Activated CD4-positive, CD25-positive, alpha-beta regulatory T cell (primary cell): ENCODE data around the gene VPS8.
A peak's percentile ranks its signal among the peaks of the same experiment; 100 is the strongest.

ENCODE experiments used
- DNase-seq, 4 experiments: peaks; one replicate each; lab custom pipeline; 2025; lab: John Stamatoyannopoulos, UW

The VPS8 gene, protein sequence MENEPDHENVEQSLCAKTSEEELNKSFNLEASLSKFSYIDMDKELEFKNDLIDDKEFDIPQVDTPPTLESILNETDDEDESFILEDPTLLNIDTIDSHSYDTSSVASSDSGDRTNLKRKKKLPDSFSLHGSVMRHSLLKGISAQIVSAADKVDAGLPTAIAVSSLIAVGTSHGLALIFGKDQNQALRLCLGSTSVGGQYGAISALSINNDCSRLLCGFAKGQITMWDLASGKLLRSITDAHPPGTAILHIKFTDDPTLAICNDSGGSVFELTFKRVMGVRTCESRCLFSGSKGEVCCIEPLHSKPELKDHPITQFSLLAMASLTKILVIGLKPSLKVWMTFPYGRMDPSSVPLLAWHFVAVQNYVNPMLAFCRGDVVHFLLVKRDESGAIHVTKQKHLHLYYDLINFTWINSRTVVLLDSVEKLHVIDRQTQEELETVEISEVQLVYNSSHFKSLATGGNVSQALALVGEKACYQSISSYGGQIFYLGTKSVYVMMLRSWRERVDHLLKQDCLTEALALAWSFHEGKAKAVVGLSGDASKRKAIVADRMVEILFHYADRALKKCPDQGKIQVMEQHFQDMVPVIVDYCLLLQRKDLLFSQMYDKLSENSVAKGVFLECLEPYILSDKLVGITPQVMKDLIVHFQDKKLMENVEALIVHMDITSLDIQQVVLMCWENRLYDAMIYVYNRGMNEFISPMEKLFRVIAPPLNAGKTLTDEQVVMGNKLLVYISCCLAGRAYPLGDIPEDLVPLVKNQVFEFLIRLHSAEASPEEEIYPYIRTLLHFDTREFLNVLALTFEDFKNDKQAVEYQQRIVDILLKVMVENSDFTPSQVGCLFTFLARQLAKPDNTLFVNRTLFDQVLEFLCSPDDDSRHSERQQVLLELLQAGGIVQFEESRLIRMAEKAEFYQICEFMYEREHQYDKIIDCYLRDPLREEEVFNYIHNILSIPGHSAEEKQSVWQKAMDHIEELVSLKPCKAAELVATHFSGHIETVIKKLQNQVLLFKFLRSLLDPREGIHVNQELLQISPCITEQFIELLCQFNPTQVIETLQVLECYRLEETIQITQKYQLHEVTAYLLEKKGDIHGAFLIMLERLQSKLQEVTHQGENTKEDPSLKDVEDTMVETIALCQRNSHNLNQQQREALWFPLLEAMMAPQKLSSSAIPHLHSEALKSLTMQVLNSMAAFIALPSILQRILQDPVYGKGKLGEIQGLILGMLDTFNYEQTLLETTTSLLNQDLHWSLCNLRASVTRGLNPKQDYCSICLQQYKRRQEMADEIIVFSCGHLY (N-terminal part only)

DNA sequence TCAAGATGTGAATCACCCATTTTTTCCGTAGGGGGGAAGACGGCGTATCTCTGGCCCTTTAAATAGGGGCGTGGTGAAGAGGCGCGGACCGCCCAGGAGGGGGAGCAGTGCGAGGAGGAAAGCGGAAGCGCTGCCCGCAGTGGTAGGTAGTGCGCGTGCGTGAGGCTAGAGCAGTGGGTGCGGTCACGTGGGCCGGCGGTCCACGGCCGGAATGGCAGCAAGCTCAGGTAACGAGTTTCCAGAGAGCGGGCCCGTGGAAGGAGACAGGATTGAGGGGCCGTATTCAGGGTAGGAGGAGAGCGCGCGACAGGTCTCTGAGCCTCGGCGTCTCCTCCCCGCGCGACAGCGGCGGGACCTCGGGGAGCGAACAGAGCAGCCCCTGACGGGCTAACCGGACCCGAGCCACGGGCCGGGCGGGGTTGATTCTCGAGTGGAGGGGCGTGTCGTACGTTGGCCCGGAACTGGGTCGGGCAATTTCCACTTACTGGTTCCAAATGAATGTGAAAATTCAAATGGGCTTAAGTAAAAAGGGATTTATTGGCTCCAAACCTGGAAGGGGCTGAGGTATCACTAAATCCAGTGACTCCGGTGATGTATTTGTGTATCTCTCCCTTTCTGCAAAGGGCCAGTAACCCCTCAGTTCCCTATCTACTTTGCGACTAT lies at the start of gene VPS8:
Gene VPS8 (plus strand): TSS at position 168 of the 663 bp plus-strand sequence. CDS start 12,467 bp downstream, outside the sequence.
- DNase-seq, result peak; percentile 89 to 94 (median 92)

DNA sequence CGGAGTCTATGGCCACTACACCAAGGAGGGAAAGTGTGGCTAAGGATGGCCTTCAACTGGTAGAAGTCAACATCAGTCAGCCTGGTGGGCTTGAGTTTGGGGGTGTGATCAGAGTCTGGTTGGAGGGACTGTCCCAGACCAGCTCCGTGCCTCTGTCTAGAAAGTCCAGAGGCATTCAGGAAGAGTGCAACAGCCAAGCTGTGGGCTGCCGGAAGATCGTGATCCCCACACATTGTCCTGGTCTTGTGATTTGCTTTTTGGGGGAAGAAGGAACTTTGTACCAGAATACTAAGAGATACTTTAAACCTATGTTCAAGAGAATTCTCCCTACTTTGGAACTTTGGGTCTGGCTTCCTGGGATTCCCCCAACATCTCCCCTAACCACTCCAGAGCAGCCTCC lies 47.8 kb upstream of the VPS8 start:
- DNase-seq, result no peak

DNA sequence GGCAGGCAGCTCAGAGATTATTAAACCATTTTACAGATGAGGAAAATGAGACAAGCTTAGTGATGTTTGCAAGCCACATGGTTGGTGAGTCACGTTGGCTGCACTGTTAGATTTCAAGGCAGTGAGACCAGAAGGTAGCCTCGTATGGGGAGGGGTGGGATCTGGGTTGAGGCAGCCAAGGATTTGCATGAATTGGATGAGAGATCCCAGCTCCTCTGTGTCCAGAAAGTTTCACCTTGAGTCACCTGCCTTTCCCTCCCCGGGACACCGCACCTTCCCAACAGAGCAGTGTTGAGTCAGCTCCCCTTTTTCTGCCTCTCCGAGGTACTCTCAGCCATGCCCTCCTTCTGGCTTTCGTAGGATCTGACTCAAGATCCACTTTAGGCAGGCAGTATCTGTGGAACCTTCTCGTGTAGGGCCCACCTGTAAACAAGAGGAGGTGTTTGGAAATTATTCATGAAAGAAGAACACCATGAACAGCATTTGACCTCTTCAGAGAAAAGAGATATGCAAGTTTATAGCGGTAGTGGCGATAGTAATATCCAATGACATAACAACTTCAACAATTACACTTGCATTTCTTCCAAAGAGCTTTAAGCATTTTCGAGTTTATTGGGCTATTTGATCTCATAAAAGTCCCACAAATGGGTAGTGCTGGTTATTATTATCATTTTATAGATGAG lies 46.8 kb upstream of the VPS8 start:
- no peak for DNase-seq

DNA sequence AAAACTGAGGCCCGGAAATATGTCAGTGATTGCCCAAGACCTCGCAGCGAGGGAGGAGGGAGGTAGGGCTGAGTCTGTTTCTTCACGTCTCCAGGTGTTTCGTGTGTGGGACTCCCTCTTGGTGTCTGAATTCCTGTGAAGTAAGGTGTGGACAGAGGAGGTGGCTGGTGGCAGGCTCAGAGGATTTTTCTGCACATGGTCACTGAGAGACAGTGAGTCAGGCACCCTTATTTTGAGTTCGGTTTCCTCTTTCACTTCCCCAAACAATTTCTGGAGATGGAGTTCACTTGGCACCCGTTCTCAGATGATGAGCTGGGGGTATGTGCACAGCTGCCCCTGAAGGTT lies 46.3 kb upstream of the VPS8 start:
- no peak for DNase-seq

DNA sequence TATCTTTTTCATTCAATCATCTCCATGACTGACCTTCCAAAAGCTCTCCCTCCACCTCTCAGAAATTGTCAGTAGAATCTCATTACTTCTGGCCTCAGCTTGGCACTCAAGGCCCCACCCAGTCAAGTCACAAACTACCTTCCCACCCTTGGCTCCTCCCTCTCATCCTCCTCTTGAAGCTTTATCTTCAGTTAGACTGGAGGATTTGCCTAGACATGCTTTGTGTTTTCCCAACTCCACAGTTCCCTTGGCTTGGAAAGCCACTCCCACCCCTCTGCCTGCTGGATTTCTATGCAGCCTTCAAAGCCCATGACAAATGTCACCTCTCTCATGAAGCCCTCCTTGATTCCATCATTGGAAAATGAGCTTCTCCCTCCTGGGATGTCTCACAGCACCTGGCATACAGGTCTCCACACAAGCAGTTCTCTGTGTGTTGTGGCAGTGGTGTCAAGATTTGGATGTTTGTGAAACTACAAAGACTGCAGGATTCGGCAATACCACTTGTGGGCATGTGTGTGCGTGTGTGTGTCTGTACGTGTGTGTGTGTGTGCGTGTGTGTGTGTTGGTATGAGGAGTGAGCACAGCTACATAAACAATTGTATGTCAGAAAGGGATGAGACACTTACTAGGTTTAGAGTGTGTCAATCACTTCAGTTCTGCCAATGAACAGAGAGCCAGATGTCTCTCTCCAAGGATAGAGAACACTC lies 45.3 kb upstream of the VPS8 start:
- DNase-seq, result no peak

DNA sequence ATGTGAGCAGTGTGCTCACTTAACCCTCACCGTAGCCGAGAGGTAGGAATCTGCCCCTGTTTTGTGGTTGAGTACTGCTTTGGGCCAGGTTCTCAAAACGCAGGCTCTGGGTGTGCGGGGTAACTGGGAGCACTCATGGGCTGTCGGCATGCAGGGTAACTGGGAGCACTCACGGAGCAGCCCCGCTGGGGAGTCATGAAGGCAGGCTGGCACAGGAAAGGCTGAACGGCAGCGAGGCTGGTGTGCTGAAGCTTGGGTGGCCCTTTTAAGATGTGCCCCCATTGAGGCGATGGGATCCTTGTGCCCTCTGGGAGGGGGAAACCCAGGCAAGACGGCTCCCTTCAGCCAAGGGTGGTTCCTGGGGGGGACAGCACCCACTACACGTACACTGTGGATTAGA lies 44.6 kb upstream of the VPS8 start:
- DNase-seq, result no peak

DNA sequence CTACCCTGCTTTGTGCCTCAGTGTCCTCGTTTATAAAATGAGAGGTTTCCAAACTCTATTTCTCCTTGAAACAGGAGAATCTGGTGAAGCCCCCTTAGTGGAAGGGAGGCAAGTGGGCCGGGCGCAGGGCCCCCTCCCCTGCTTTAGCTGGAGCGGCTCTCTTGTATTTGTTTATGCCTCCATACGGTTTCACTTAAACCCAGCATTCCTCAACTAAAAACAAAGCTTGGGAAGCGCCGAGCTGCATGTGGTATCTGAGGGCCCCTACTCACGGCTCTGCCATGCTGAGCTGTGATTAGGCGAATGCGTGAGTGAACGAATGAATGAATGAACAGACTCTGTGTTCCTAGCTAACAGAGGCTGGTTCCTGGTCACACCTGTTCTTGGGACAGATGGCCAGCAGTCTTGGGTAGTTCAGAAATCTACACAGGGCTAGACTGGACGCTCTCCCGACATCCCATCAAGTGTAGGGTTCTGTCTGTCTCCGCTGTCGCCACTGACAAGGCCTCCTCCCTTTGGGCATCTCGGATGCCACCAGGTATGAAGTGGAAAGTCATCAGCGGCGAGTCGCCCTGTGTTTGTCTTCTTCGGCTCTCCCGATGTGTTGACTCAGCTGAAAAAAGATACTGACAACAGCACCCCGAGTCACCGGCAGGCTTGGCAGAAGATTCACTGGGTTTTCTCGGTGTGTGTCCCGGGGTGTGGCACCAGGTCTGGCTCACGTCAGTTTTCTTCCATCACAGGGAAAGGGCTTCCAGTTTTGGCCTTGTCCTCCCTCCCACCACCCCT lies 42.4 kb upstream of the VPS8 start:
- DNase-seq, result no peak

DNA sequence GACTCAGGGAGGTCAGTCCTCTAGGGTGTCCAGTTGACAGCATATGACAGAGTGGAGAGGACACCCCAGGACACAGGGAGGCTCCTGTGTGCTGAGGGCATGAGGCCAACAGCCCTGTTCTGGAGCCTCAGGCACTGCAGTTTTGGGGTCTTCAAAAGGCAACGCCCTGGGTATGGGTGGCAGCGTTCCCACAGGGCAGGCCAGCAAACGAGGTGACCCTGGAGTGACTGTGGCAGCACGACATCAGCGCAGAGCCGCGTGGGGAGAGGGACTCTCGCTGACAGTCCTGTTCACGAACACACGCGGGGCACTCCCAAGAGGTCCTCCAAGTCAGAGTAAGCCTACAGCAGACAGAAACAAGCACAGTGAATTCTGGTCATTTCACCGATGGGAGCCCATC lies 41.4 kb upstream of the VPS8 start:
- DNase-seq, result no peak

DNA sequence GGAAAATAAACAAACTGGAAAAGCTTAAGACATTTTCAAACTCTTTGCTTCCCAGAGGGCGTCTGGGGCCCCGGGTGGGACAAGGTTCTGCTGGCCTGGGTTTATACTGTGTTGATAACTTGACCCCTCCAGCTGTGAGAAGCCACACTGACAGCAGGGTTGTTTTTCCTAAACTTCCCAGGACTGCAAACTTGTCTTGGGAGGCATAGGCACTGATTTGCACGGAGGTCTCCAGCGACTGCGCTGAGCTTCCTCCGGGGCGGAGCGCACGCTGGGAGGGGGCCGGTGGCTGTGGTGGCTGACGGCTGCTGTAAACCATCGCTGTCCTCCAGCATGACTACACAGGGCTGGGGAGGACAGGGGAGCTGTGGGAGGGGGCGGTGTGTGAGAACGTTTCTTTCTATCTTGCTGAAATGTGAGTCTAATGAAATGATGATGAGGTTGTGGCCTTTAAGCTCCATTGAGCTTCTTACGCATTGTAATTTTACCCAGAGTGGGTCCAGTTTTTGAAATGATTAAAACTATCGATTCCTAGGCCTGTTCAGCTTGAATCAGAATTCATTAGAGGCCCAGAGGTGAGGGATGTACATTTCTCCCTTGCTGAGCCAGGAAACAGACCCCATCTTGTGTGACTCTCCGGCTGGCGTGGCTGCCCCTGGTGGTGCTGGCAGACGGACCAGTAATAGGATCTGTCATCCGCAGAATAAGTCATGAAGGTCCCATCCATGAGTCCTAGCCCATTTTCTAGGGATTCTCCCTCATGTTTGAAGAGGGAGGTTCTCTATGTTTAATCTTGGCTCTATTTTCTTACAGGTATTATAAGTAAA lies 40.5 kb upstream of the VPS8 start:
- DNase-seq, result no peak

DNA sequence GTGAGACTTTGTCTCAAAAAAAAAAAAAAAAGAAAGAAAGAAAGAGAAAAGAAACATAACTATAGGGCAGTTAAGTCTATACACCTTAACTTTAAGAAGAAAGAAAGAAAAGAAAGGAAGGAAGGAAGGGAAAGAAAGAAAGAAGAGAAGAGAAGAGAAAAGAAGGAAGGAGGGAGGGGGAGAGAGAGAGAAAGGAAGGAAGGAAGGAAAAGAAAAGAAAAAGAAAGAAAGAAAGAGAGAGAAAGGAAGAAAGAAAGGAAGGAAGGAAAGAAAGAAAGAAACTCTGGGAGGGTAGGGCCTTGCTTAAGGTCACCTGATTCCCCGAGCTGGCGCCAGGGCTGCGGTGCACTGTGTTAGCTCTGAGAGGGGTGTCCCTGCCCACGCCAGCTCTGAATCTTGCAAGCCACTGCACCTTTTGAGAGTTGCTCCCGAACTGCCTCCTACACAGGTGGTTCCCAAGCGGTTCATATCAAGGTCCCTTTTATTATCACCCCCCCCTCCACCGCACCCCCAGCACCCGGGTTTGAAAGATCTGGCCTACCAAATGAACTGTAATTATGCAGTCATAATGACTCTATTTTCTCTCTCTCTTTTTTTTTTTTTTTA lies 39.2 kb upstream of the VPS8 start:
- DNase-seq, result no peak

DNA sequence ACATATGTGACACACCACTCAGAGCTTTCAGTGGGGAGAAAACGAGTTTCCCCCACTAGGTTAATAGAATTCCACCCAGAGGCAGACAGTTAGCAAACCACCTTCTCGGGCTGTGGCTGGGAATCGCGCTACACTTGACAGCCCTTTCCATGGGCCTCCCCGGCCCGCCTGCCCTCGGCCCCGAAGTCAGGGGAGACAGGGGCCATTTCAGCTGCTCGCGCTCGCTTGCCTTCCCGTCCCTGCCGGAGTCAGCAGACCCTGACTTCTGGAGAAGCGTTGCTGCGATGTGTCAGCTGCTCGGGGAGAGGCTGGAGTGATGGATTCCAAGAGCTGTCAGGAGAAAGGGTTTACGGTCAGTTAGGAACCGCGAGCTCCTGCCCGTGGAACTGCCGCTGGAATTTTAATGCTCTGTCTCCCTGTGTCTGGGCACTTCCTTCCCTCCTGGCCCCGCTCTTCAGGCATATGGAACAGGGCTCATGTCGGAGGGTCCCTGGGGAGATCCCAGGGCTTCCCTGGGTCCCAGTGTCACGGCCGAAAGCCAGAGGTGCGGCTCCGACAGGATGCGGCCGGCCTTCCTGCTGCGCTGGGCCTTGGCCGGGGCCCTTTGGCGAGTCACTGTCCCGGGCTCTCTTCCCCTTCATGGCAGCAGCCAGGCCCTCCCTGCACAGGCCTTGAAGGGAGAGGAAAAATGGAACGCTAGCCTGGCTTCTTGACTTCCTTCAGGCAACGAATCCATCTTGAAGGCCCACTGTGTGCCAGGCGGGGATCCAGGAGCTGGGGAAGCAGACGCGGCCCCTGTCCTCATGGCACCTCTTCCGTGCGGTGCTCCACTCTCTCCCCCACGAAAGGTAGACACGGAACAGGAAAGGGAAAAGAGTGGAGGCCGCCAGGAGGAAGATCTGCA lies 38.4 kb upstream of the VPS8 start:
- DNase-seq, result no peak

DNA sequence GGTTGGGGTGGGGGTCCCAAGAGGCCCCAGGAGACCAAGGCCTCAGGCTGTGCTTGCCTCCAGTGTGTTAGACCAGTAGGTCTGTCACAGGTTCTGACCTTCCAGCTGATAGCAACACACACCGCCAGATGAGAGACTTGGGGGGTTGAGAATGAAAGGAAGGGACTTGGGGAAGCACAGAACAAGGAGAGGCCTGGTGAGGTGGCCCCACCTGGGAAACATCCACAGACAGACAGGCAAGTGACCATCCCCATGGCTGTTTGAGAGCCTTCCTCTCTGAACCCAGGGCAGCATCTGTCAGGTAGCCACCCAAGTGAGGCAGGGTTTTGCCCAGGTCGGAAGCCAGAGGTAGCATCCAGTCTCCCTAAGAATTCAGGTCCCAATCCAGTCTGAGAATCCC lies 35.0 kb upstream of the VPS8 start:
- no peak for DNase-seq

DNA sequence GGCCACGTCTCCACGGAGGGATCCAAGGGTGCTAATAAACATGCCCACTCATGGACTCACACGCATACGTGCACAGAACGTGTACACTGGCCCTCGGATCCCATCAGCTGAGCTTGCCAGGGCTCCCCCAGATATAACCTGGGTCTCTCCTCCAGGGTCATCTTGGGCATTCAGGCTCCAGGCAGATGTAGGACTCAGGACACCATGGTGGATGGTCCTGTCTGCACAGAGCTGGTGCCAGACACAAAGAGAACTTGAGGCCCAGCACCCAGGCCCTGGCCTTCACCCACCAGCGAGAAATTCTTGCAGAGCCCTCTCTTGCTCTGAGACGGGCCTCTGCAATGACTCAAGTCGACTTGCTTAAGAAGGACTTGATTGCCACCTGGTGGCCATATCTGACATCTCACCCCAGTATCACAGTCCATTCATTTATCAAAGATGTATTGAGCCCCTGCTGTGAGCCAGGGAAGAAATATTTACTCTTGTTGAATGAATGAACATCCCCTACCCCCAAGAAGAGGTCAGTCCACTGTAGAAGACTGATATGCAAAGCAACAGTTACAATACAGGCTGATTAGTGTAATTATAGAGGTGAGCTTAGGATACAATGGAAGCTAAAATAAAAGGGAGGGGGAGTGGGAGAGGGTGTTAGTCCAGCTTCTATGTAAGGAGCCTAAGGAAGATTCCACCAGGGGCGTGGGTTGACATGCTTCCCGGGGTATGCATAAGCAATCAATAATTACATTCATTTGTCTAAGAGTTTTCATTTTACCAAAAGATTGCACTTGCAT lies 34.2 kb upstream of the VPS8 start:
- peak; percentile 42 to 66 (median 57) for DNase-seq

DNA sequence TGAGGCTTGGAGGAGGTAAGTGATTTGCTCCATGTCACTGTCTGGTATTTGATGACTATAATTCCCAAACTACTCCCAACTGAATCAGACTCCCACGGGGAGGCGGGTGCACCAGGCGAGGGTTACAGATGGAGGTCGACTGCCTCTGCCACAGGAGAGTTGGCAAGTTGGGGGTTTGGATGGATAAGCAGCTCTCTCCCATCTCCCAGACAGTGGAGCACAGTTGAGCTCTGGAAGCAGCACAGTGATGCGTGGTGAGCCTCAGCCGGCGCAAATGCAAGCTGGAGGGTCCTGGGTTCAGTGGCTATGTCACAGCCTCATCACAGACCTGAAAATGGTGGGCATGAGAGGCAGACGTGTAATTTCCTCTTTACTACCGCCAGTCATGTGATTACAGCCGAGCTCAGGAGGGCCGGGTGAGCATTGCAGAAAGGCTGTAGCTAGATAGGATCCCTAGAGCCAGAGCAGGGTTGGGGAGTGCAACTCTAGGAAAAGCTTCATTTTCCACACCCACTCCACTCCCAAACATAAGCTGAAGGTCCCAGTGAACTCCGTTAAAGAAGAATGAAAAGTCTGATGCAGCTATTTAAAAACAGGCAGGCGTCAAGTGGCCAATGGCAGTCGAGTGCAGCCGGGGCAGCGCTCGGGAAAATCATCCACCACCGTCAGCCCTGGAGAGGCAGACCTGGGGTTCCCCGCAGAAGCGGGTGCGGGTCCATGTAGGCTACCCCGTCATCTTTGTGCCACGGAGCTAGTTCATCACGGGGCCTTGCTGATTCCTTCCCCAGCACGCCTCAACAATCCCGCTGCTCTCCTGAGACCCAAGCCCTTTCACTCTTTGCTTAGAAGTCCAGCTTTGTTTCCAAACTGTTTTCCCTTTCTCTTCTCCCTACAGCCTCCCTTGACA lies 33.3 kb upstream of the VPS8 start:
- DNase-seq, result no peak

DNA sequence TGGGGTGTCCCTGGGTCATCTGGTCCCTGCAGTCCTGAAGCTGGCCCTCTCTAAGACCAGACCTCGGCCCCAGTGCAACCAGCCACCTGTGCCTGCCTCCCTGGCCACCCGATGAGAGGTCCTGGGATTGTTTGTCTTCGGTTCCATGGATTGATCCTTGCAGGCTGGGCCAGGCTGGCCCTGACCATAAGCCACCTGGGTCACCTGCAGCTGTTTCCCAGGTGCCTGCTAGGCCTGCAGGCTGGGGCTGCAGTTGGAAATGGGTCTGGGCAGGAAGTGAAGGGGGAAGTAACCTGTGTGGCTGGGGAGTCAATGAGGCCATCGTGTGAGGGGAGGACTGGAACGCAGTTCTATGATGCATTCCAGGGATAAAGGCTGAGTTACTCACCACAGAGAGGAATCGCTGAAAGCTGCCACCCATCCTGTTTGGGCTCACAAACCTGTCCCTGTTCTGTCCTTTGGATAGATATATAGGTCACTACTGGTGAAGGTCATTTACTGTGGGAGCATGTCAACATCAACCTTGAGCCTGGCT lies 30.9 kb upstream of the VPS8 start:
- DNase-seq, result no peak
